HG02943 (cell line): ENCODE results near the gene TNN.

Experiments used
- ATAC-seq: cut with Tn5 transposase; IDR thresholded peaks from one replicate; pipeline ENCODE4 v1.9.1; 2021; ENCODE audit warnings: mild to moderate bottlenecking, low read depth, moderate library complexity; ENCODE audit not compliant: unreplicated experiment

Gene TNN

DNA sequence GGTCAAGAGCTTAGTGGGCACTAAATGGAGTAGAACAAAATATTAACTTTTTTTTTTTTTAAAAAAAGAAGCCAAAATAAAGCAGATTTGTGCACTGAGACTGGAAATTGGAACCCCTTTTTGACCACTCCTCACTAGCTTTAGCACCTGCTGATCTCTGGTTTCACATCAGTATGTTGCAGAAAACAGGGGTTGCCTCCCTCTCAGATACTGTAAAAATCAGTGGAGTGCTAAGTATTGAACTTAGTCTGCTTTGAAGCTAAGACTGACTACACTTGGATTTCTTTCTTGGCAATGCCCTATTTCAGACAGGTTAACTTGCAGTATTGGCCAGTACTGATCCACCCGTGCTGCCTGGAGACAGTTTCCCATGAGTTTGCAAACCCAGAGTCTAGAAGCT is 127.6 kb downstream of the TNN start:
- ATAC-seq, result no peak

- ATAC-seq, result no peak
Observed at GRCh38 chr1:175195798-175196197, 128.2 kb downstream of the TNN start.

- ATAC-seq, result no peak
Observed at GRCh38 chr1:175197531-175197930, 129.9 kb downstream of the TNN start.
